Measurements from ENCODE around the gene MIB1. TPM values are rescaled to one million over a fixed set of nuclear protein-coding genes. Genes with fewer than 3 reads are reported as not detected.
A peak's percentile ranks its signal among the peaks of the same experiment; 100 is the strongest.

The MIB1 gene
- total RNA-seq, 1 donor from 2014 or later: 63.8 TPM

- Mint-ChIP-seq H3K27me3 (ENCODE audit: unreplicated experiment) (no peaks in the 10 kb centered on the region), H3K4me1 (ENCODE audit: unreplicated experiment) (peaks cover 51% of the 10 kb centered on the region), H3K27ac (ENCODE audit: unreplicated experiment) (peak overlapping the region; percentile 18), H3K4me3 (ENCODE audit: unreplicated experiment) (peak overlapping the region; percentile 59), H3K9me3 (ENCODE audit: unreplicated experiment) (no peaks in the 10 kb centered on the region), H3K36me3 (ENCODE audit: unreplicated experiment) (peaks cover 2% of the 10 kb centered on the region)
- no peak for DNase-seq (ENCODE audit: extremely low spot score, unreplicated experiment)
- TF ChIP-seq, protein P1, sequence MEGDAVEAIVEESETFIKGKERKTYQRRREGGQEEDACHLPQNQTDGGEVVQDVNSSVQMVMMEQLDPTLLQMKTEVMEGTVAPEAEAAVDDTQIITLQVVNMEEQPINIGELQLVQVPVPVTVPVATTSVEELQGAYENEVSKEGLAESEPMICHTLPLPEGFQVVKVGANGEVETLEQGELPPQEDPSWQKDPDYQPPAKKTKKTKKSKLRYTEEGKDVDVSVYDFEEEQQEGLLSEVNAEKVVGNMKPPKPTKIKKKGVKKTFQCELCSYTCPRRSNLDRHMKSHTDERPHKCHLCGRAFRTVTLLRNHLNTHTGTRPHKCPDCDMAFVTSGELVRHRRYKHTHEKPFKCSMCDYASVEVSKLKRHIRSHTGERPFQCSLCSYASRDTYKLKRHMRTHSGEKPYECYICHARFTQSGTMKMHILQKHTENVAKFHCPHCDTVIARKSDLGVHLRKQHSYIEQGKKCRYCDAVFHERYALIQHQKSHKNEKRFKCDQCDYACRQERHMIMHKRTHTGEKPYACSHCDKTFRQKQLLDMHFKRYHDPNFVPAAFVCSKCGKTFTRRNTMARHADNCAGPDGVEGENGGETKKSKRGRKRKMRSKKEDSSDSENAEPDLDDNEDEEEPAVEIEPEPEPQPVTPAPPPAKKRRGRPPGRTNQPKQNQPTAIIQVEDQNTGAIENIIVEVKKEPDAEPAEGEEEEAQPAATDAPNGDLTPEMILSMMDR (IDR thresholded peaks at IDR 0.05): no peak
Measured at GRCh38 chr18:21743166-21743832, 2.7 kb downstream of the MIB1 start.

DNA sequence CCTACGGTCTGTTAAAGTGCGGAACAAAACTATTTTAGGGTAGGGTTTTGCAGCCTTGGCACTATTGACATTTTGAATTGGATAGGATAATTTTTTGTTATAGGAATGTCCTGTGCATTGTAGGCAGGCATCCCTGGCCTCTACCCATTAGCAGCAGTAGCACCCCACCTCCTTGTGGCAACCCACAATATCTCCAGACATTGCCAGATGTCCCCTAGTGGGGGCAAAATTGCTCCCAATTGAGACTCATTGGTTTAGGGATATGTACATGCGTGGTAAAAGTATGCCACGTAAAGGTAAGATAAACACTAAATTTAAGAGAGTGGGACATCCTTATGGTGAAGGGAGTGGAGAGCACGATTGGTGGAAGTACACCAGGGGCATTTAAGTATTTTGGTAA lies 4.6 kb downstream of the MIB1 start:
- H3K36me3 Mint-ChIP-seq (ENCODE audit: unreplicated experiment): peaks cover 2% of the 10 kb centered on the region
- H3K9me3 Mint-ChIP-seq (ENCODE audit: unreplicated experiment): no peaks in the 10 kb centered on the region
- no peaks in the 10 kb centered on the region for H3K27me3 Mint-ChIP-seq (ENCODE audit: unreplicated experiment)
- H3K27ac Mint-ChIP-seq (ENCODE audit: unreplicated experiment): no peak overlapping the region
- no peak overlapping the region for H3K4me3 Mint-ChIP-seq (ENCODE audit: unreplicated experiment)
- H3K4me1 Mint-ChIP-seq (ENCODE audit: unreplicated experiment): peaks cover 49% of the 10 kb centered on the region
- no peak for DNase-seq (ENCODE audit: extremely low spot score, unreplicated experiment)
- TF ChIP-seq, protein P1 (IDR thresholded peaks at IDR 0.05): peak; percentile 9

DNA sequence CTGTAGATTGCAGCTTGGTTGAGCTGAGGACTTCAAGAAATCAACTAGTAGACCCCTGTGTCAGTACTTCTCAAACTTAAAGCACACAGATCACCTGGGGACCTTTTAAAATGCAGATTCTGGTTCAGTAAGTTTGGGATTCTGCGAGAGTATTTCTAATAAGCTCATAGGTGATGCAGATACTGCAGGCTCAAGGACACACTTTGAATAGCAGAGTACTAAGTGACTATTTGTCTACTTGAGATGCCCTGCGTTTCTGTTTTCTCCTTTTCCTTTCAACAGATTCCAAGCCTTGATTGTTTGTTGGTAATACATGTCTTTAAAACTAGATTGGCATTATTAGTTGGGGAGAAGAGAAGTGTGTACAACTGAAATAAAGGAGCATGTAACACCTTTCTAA lies 6.7 kb downstream of the MIB1 start:
- Mint-ChIP-seq H3K36me3 (ENCODE audit: unreplicated experiment) (peaks cover 4% of the 10 kb centered on the region), H3K27ac (ENCODE audit: unreplicated experiment) (peak overlapping the region; percentile 21), H3K9me3 (ENCODE audit: unreplicated experiment) (no peaks in the 10 kb centered on the region), H3K27me3 (ENCODE audit: unreplicated experiment) (no peaks in the 10 kb centered on the region), H3K4me1 (ENCODE audit: unreplicated experiment) (peaks cover 45% of the 10 kb centered on the region), H3K4me3 (ENCODE audit: unreplicated experiment) (no peak overlapping the region)
- TF ChIP-seq, protein P1 (IDR thresholded peaks at IDR 0.05): no peak
- no peak for DNase-seq (ENCODE audit: extremely low spot score, unreplicated experiment)

GRCh38 chr18:21747764-21748693 lies 7.4 kb downstream of the MIB1 start:
- H3K27me3 Mint-ChIP-seq (ENCODE audit: unreplicated experiment): no peaks in the 10 kb centered on the region
- H3K27ac Mint-ChIP-seq (ENCODE audit: unreplicated experiment): peak overlapping the region; percentile 21
- DNase-seq (ENCODE audit: extremely low spot score, unreplicated experiment): no peak

More at GRCh38 chr18:21747764-21748693, 7.4 kb downstream of the MIB1 start:
- Mint-ChIP-seq H3K4me3 (ENCODE audit: unreplicated experiment) (no peak overlapping the region), H3K4me1 (ENCODE audit: unreplicated experiment) (peaks cover 41% of the 10 kb centered on the region), H3K36me3 (ENCODE audit: unreplicated experiment) (peaks cover 4% of the 10 kb centered on the region), H3K9me3 (ENCODE audit: unreplicated experiment) (no peaks in the 10 kb centered on the region)
- TF ChIP-seq, protein P1 (IDR thresholded peaks at IDR 0.05): no peak
